KMS-11 (cell line): ENCODE measurements around the gene UGT2A3.

Source experiments
- H2AFZ ChIP-seq: fragments of 200-600 bp; sonication (generic); 2 replicates; pipeline ENCODE4 v1.6.1; 2016; ENCODE audit warnings: antibody characterized with exemption, mixed run types, low read depth
- H3K27ac ChIP-seq: fragments of 200-600 bp; sonication (generic); 2 replicates; pipeline ENCODE4 v1.6.1; 2016; ENCODE audit warnings: mild to moderate bottlenecking, mixed run types
- H3K27me3 ChIP-seq: fragments of 200-600 bp; sonication (generic); 2 replicates; pipeline ENCODE4 v1.6.1; 2017; ENCODE audit warnings: mild to moderate bottlenecking, low read depth, mixed run types, moderate library complexity; ENCODE audit not compliant: insufficient read depth
- H3K36me3 ChIP-seq: fragments of 200-600 bp; sonication (generic); 2 replicates; pipeline ENCODE4 v1.6.1; 2017; ENCODE audit warnings: mild to moderate bottlenecking, mixed run types; ENCODE audit not compliant: insufficient read depth
- H3K4me1 ChIP-seq: fragments of 200-600 bp; sonication (generic); 2 replicates; pipeline ENCODE4 v1.6.1; 2016; ENCODE audit warnings: mild to moderate bottlenecking, low read depth, mixed run types; ENCODE audit not compliant: poor library complexity, severe bottlenecking
- H3K4me2 ChIP-seq: fragments of 200-600 bp; sonication (generic); 2 replicates; pipeline ENCODE4 v1.7.0; 2016; ENCODE audit warnings: mild to moderate bottlenecking, mixed run types
- H3K4me3 ChIP-seq: fragments of 200-600 bp; sonication (generic); IDR thresholded peaks from 2 replicates; pipeline ENCODE4 v1.6.1; 2017; ENCODE audit warnings: low read depth, low read length, mixed read lengths; ENCODE audit not compliant: insufficient read depth
- H3K79me2 ChIP-seq: fragments of 200-600 bp; sonication (generic); 2 replicates; pipeline ENCODE4 v1.6.1; 2016; ENCODE audit warnings: low read depth, mixed run types; ENCODE audit not compliant: insufficient read depth
- H3K9ac ChIP-seq: fragments of 200-600 bp; sonication (generic); 2 replicates; pipeline ENCODE4 v1.6.1; 2016; ENCODE audit warnings: mild to moderate bottlenecking, mixed run types
- H4K20me1 ChIP-seq: fragments of 200-600 bp; sonication (generic); 2 replicates; pipeline ENCODE4 v1.6.1; 2016; ENCODE audit warnings: mild to moderate bottlenecking, mixed run types; ENCODE audit not compliant: insufficient read depth
- TF ChIP-seq, protein P1 (sequence below): fragments of 200-600 bp; sonication (generic); conservative IDR thresholded peaks from 2 replicates; pipeline ENCODE4 v1.6.1; 2017; ENCODE audit warnings: low read depth, mild to moderate bottlenecking, antibody characterized with exemption, low read length, moderate library complexity, mixed read lengths

UGT2A3 gene

DNA sequence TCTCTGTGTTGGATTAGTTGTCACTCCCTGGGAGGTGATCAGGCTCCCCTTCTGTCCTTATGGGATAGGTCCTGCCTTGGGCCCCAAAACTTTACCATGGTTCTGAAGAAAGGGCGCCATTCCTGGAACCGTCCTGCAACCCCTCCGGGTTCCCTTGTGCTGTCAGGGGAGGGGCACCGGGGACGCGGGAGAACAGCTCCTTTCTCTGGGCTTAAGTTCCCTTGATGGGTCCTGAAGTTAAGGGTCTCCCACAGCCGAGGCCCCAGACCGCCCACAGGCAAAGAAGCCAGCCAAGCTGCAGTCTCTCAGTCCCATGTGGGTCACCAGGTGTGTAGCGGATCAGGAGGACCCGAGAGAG, 44.8 kb downstream of the UGT2A3 start:
- Histone ChIP-seq H2AFZ (no peak overlapping the region), H3K27ac (no peak overlapping the region), H3K36me3 (no peaks in the 10 kb centered on the region), H3K27me3 (no peaks in the 10 kb centered on the region), H3K9ac (no peak overlapping the region), H3K4me3 (no peak overlapping the region), H3K79me2 (no peaks in the 10 kb centered on the region), H3K4me2 (no peak overlapping the region), H3K4me1 (no peaks in the 10 kb centered on the region), H4K20me1 (no peaks in the 10 kb centered on the region)
- TF ChIP-seq, protein P1, sequence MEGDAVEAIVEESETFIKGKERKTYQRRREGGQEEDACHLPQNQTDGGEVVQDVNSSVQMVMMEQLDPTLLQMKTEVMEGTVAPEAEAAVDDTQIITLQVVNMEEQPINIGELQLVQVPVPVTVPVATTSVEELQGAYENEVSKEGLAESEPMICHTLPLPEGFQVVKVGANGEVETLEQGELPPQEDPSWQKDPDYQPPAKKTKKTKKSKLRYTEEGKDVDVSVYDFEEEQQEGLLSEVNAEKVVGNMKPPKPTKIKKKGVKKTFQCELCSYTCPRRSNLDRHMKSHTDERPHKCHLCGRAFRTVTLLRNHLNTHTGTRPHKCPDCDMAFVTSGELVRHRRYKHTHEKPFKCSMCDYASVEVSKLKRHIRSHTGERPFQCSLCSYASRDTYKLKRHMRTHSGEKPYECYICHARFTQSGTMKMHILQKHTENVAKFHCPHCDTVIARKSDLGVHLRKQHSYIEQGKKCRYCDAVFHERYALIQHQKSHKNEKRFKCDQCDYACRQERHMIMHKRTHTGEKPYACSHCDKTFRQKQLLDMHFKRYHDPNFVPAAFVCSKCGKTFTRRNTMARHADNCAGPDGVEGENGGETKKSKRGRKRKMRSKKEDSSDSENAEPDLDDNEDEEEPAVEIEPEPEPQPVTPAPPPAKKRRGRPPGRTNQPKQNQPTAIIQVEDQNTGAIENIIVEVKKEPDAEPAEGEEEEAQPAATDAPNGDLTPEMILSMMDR, result no peak

DNA sequence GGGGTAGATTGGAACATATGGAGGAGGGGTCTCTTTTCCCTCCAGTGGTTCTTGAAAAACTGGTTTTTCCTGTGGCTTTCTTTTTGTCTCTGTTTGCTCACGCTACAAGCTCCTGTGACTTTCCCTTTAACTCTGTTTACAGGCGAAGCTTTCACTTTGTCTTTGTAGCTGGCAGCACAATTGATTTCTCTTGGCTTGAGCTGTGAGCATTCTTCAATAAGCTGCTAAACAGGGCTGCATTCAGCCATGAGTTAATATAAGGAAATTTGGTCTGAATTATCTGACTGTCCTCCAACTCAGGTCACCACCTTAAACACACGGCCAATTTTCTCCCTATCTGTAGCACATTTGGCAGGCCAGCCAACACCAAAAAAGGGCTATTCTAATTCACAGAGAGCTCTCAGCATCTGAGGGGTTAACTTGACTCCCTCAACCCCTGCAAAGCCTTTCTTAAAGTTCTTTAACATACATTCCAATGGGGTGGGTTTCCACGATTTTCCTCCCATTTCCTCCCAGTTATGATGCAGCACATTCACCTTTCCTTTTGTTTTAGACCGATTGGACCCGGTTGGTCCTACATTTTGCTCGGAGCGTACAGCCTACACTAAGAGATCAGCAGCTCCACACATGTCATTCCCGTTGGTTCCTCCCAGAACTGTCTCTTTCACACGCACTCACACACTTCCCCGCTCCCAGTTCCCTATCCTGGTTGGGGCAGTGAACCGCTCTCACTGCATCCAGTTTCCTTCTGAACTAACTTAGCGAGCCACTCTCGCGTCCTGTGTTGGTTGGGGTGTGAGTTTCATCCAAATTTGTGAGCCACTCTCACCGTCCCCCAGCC, 45.4 kb downstream of the UGT2A3 start:
- no peak overlapping the region for H3K4me2 ChIP-seq
- no peak overlapping the region for H3K9ac ChIP-seq
- no peak overlapping the region for H2AFZ ChIP-seq
- no peaks in the 10 kb centered on the region for H3K36me3 ChIP-seq
- H3K4me3 ChIP-seq, result no peak overlapping the region
- TF ChIP-seq, protein P1, result no peak
- no peaks in the 10 kb centered on the region for H3K4me1 ChIP-seq
- H3K79me2 ChIP-seq, result no peaks in the 10 kb centered on the region
- no peak overlapping the region for H3K27ac ChIP-seq
- no peaks in the 10 kb centered on the region for H4K20me1 ChIP-seq
- H3K27me3 ChIP-seq, result no peaks in the 10 kb centered on the region

DNA sequence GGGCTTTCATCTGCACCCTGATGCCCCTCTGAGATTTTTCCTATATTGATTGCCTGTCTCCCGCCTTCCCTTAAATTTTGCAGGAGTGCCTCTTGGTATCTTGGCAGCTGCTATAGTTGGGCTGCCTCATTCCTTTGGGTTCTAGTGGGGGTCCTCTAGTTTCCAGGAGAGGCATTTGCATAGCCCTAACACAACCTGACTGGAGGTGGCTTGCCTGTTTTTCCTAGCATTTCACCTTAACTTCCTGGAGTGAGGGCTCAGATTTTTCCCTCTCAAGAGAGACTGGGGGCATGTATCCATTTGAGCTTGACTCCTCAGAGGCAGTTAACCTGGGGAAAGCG, 46.0 kb downstream of the UGT2A3 start:
- no peaks in the 10 kb centered on the region for H3K36me3 ChIP-seq

DNA sequence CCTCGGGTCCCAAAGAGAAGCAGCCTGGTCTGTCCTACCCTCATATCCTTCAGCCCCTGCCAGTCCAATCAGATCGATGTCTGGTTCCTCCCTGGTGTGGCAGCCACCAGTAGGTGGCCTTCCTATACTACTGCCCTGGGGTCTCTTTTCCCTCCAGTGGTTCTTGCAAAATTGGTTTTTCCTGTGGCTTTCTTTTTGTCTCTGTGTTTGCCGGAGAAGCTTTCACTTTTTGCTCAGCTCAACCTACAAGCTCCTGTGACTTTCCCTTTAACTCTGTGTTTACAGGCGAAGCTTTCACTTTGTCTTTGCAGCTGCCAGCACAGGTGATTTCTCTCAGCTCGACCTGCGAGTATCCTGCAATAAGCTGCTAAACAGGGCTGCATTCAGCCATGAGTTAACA, 46.8 kb downstream of the UGT2A3 start:
- Histone ChIP-seq H3K4me1 (no peaks in the 10 kb centered on the region), H3K27ac (no peak overlapping the region), H4K20me1 (no peaks in the 10 kb centered on the region), H3K36me3 (no peaks in the 10 kb centered on the region), H3K4me2 (no peak overlapping the region), H2AFZ (no peak overlapping the region), H3K27me3 (no peaks in the 10 kb centered on the region), H3K79me2 (no peaks in the 10 kb centered on the region), H3K4me3 (no peak overlapping the region), H3K9ac (no peak overlapping the region)
- TF ChIP-seq, protein P1, result no peak

More for the DNA sequence above, 46.0 kb downstream of the UGT2A3 start:
- no peaks in the 10 kb centered on the region for H4K20me1 ChIP-seq
- no peak overlapping the region for H3K27ac ChIP-seq
- TF ChIP-seq, protein P1, result no peak
- no peaks in the 10 kb centered on the region for H3K4me1 ChIP-seq
- H2AFZ ChIP-seq, result no peak overlapping the region
- H3K4me2 ChIP-seq, result no peak overlapping the region
- no peak overlapping the region for H3K4me3 ChIP-seq
- no peak overlapping the region for H3K9ac ChIP-seq
- H3K27me3 ChIP-seq, result no peaks in the 10 kb centered on the region
- no peaks in the 10 kb centered on the region for H3K79me2 ChIP-seq
